Measurements from ENCODE around the gene HERPUD2.
A peak's percentile ranks its signal among the peaks of the same experiment; 100 is the strongest.
"Not testable (repeated sequence)": the region's sequence is repeated elsewhere in the genome, so short reads cannot be mapped to it uniquely, and the experiment has no call there.

The HERPUD2 gene

DNA sequence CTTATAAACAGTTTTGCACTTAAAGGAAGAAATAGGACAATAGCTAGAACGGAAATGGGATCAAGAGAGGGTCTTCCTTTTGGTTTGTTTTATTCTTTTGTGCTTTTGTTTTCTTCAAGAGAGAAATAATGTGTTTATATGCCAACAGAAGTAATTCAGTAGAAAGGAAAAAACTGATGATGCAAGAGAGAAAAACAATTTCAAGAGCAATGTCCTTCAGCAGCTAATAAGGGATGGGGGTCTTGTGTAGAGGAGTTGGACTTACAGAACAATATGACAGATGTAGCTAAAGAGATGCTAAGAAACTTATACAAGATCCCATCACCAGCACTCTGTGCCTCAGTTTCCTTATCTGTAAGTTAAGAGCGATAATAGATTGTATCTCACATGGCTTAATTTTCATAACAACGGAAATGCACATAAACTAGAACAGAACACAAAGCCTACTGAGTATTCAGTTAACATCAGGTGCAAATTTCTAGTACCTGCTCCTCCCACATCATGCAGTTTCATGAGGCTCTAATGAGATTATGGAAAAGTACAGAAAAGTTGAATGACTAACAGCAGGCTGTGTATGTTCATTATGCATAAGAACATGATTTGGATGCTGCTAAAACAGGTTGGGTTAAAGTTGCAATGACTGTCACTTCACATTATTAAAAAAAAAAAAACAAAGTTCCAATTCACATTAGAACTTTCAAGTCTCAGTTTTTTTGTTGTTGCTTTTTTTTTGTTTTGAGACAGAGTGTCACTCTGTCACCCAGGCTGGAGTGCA lies 17.2 kb downstream of the HERPUD2 start:
- DNase-seq (ENCODE audit: low read depth) = no peak

DNA sequence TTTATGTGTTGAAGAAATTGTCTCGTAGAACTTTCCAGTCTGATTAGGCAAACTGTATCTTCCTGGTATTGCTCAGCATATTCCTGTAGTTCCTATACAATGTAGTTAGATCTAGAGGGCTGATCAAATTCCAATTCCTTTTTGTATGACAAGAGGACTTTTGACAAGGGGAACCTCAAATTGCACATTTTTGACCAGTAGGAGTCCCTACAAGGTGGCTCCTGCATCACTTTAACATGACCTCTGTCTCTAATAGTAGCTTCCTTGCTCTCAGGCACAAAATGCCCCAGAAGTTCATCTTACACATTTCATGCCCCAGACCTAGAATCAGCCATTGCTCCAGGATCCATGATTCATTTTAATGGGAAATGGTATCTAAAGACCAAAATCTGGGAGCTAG lies 18.7 kb downstream of the HERPUD2 start:
- DNase-seq (ENCODE audit: low read depth) = no peak

DNA sequence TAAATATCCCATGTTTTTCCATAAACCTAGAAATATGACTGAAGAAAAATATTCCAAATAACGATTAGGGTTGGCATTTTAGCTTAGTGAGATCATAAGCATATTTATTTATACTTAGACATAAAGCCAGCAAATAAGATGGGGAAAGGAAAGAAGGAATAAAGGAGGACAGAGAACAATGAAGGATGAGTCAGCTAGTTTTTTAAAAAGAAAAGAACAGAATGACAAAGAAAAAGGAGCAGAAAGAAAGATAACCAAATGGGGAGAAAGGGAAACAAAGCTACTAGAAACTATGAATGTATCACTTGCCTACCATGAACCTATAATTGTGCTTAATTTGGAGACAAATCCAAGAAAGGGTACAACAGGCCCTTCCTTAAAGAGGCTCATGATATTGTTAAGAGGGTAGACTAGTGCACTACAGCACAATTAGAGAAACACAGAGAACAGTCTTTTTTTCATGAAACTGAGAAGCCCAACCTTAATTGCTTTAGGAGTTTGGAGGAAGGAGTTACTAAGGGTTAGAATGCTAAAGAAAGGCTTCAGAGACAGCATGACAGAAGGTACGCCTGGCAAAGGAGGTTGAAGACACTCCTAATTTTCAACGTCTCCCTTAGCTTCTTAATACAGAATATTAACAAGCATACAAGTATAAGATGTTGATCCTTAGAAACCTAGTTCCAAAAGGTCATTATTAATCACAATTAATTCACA lies 23.9 kb downstream of the HERPUD2 start:
- no peak for DNase-seq (ENCODE audit: low read depth)

DNA sequence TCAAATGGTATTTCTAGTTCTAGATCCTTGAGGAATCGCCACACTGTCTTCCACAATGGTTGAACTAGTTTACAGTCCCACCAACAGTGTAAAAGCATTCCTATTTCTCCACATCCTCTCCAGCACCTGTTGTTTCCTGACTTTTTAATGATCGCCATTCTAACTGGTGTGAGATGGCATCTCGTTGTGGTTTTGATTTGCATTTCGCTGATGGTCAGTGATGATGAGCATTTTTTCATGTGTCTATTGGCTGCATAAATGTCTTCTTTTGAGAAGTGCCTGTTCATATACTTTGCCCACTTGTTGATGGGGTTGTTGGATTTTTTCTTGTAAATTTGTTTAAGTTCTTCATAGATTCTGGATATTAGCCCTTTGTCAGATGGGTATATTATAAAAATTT lies 34.5 kb downstream of the HERPUD2 start:
- DNase-seq (ENCODE audit: low read depth) = not testable (repeated sequence)

DNA sequence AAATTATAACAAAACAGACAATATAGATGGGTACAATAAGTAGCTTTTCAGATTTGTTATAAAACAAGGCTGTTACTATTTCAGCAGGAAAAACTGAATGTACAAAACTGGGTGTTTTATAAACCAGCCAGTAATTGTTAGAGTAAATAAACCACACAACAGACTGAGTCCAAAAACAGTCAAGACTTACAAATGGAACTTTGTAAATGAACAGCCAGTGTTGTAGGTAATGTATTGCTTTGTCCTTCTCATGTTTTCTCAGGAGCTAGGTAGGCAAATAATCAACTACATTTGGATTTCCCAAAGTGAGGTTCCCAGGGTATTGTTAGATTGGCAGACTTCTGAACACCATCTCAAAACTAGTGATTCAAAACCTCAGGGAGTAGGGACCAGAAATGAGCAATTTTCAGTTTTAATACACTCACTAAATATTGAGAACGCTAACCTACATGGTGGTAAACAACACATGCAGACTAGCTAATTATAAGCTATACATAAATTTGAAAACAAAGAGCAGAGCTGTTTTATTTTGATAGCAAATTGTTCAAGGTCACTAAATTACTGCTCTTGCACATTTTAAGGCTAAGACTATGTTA lies 36.2 kb downstream of the HERPUD2 start:
- no peak for DNase-seq (ENCODE audit: low read depth)

DNA sequence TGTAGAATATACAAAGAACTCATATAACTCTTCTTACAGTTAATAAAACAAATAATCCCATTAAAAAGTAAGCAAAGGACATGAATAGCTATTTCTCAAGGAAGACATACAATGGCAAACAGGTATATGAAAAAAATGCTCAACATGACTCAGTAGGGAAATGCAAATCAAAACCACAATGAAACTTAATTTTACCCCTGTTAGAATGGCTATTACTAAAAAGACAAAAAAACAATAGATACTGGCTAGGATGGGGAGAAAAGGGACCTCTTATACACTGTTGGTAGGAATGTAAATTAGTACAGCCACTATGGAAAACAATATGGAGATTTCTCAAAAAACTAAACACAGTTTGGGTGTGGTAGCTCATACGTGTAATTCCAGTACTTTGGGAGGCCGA lies 37.8 kb downstream of the HERPUD2 start:
- no peak for DNase-seq (ENCODE audit: low read depth)

DNA sequence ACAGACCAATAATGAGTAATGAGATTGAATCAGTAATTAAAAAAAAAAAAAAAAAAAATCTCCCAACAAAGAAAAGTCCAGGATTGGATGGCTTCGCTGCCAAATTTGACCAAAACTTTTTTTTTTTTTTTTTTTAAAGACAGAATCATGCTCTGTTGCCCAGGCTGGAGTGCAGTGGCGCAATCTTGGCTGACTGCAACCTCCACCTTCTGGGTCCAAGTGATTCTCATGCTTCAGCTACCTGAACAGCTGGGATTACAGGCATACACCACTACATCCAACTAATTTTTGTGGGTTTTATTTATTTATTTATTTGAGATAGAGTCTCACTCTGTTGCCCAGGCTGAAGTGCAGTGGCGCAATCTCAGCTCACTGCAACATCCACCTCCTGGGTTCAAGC lies 40.4 kb downstream of the HERPUD2 start:
- DNase-seq (ENCODE audit: low read depth) = not testable (repeated sequence)

DNA sequence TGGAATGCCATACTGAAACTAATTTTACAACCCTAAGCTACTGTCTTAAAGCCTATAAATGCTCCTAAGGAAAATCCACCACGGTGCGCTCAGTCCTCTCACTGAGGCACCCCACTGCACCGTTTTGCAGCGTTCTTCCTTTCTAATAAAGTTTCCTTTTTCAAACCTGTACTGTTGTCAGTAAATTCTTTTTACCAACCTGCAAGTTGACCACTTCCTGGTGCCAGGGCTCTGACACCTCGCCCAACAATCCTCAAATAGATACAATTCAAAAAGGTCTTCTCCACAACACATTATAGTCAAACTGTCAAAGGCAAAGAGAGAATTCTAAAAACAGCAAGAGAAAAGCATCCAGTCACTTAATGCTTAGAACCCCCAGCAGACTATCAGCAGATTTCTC lies 42.8 kb downstream of the HERPUD2 start:
- DNase-seq (ENCODE audit: low read depth) = no peak

DNA sequence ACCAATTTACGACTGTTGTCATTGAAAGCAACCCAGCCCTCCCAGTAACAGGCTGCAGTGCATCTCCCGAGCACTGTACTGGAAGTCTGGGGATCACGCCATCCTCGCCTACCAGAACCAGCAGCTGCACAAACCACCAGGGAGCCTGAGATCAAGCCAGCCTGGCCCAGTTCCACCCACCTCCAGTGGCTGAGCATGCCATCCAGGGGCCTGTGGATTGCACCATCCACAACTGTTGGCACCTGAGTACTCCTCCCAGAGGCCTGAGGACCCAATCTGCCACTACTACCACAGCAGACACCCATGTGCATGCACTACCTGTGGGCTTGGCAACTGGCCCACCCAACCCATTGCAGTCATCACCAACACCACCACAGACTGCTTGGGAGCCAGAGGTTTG lies 44.2 kb downstream of the HERPUD2 start:
- DNase-seq (ENCODE audit: low read depth) = no peak

DNA sequence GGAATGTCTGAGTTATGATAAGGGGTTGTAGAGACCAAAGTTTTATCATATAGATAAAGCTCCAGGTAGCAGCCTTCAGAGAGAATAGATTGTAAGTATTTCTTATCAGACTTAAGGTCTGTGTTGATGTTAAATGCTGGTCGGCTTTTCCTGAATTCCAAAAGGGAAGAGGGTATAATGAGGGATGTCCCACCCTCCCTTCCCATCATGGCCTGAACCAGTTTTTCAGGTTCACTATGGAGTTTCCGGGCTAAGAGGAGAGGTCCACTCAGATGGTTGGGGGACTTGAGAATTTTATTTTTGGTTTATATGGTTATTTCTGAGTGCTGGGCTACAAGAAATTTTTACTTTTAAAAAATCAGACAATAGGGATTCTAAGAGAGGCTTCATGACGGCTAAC lies 45.2 kb downstream of the HERPUD2 start:
- DNase-seq (ENCODE audit: low read depth) = no peak

DNA sequence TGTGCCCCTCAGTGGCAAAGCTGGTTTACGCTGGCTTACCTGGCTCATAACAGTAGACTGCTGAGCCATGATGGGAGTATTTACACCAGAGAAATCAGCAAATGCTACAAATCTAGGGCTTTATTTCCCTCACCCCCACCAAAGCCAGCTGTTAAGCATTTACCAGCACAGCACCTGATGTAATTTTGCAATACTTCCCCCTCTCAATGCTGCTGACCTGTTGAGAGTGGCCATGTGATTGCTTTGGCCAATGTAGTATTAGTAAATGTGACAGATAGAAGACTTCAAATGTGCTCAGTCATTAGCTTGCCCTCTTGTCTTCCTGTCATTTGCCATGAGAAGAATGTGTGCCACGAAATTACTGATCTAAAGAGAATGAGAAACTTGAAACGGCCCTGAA lies 46.6 kb downstream of the HERPUD2 start:
- peak; percentile 8 for DNase-seq (ENCODE audit: low read depth)

DNA sequence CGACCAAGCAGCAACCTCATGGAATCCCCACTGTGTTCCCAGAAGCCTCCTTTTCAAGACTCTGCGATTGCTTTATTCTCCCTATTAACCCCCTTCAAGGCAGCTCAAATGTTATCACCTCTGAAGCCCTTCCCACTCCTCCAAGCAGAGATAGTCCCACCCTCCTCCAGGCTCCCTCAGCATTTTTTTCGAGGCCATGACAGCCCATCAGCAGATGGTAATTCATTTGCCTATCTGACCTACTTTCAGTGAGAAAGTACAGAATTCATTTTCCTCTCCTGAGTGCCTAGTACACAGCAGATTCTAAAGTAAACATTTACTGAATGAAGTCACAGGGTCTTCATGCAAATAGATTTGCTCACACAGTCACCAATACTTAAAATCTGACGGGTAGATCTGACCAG lies 47.8 kb downstream of the HERPUD2 start:
- peak; percentile 81 for DNase-seq (ENCODE audit: low read depth)

DNA sequence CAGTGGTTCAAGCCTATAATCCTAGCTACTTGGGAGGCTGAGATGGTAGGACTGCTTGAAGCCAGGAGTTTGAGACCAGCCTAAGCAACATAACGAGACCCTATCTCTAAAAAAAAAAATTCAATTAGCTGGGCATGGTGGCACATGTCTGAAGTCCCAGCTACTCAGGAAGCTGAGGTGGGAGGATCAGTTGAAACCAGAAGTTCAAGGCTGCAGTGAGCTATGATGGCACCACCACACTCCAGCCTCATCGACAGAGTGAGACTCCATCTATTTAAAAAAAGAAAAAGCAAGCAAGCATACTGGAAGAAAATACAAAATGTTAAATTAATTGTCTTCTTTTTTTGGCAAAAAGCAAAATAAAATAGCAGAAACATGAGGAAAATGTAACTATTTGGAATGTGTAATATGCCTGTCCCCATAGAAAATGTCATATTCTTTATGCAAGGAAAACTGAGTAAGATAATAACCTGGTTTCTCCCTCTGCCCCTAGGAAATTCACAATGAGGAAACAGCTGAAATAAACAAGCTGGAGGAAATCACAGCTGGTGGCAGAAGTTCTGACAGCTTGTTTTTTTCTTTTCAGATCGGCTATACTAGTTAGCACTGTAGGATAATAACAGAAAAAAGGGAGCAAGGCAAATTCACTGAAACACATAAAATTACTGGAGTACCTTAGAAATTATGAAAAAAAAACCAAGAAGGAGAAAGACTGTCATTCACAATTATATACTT lies 48.5 kb downstream of the HERPUD2 start:
- no peak for DNase-seq (ENCODE audit: low read depth)

DNA sequence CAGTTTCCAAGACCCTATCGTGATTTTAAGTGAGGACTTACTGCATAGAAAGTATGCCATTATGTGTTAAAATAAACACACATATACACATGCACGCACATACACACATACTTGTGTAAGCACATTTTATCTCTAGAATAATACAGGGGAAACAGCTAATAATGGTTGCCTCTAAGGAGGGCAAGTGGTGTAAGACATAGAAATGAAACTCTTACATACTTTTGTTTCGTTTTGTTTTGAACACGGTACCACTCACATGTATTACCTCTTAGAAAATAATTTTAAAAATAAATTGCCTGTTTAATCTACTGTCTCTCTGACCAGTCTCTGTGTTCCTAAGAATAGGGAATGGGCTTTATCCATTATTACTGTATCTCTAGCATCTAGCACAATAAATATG lies 49.2 kb downstream of the HERPUD2 start:
- DNase-seq (ENCODE audit: low read depth) = no peak

DNA sequence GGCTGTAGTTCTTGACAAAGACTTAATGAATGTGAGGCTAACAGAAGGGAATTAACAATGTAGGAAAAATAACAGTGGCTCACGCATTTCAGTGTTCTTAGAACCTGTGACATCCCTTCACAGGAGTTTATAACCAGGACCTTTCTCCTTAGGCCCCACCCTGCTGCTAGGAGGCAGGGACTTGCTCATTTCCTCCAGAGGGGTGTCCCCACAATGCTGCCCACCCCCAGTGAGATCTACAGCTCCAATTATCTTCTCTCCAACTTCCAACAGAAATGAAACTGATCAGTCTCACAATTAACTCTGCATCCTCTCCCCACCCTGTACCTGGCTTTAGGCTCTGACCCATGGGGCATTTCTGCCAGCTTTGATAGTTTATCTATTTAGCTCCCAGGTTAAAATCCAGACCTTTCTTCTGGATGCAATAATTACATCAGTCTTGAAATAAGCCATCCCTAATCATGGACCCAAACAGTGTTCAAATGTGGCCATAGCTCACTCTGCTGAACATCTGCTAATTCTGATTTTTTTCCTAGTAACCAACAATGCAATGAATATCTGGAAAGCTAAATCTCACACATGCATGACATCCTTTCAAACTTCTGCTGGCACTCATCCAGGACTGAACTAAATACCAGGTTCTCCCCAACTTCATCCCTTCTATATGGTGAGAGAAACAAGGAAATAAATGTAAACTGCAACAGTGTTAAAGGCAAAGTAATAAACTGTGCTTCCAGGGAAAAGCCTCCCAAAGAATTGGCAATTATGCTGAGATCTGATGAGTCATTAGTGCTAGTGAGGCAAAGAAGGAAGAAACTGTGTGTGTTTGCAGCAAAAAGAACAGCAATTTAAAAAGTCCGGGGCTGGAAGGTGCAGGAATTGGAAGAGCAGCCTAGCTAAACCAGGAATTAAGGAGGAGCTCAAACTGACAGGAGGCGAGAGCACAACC lies 64.6 kb downstream of the HERPUD2 start:
- DNase-seq (ENCODE audit: low read depth) = peak; percentile 53

DNA sequence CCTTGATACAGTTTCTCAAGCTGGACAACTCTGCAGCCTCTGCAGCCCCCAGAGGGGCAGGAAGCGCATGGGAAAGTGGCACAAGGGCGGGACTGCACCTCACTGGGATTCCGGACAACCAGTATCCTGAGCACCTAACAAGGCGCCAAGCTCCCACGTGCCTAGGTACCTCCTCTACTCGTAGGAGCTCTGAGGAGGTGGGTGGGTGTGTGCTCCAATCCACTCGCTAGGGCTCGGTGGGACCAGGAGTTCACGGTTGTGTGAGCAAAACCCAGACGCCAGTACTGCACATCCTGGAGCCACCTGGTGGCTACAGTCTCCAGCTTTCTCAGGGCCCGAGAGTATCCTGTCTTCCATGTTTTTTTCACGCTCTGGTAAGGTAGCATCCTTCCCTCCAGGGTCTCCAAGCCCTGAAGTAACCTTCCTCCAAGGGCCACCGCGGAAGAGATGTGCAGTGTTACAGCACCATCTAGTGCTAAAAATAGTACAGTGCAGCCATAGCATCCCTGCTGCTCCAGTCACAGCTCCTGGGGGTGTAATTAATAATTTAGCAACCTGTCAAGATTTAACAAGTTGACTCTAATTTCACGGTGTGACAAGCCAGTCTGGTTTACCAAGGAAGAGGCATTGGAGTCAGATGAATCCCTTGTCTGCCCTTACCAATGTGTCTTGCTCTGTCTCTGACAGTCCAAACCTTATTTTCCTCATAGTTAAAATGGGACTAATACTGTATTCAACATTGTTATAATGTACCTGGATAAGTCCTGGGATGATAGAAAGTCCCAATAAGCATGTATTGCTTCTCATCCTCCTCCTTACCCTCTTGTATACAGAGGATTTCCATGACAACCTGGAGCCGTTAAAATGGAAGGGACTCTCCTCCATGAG lies 70.4 kb downstream of the HERPUD2 start:
- DNase-seq (ENCODE audit: low read depth) = peak; percentile 30

DNA sequence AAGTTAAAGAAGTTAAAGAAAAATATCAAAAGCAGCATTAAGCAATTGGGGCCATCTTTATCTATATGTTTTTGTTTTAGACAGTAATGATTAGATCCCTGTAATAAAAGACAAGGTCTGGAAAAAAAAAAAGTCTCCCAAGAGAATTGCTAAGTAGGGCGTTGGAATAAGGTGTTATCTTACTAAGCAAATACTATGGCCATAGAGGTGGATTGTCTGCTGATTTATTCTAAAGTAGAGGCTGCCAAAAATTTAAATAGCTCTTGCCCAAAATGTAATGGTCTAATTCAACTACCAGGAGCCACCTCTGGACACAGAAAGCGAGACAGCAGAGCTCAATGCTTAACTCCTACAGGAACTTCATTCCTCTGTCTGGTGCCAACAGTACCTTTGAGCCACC lies 71.6 kb downstream of the HERPUD2 start:
- DNase-seq (ENCODE audit: low read depth) = no peak

DNA sequence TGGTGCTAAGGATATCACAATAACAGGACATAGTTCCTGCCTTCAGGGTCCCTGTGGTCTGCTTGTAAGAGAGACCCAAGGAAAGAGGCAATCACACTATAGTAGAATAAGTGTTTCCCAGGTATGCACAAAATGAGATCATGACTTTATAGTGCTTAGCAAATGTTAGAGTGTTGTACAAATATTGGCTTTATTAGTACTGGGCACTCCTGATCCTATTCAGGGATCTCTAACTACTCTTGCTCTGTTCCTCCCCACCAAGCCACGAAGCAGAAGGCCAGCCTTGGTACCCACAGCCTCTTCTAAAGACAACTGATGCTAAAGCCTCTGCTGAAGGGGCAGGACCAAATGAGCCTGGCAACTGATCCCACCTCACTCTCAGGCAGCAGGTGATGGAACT lies 75.1 kb downstream of the HERPUD2 start:
- no peak for DNase-seq (ENCODE audit: low read depth)

DNA sequence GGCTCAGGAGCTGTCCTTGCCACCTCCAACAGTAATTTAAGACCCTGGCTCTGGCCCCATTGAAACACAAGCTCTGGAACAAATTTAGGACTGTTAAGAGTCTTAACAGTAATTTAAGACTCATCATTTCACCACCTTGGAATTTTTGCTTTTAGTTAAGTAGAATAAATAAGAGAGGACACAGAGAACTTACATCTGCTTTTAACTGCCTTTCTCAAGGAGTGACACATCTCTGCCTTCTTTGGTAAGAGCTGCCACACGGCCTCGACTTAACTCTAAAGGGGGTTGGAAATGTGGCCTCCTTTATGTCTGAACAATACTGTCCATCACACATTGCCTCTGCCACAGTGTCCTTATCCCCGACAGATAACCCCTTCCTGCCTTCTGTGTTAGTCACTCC lies 77.9 kb downstream of the HERPUD2 start:
- peak; percentile 20 for DNase-seq (ENCODE audit: low read depth)

DNA sequence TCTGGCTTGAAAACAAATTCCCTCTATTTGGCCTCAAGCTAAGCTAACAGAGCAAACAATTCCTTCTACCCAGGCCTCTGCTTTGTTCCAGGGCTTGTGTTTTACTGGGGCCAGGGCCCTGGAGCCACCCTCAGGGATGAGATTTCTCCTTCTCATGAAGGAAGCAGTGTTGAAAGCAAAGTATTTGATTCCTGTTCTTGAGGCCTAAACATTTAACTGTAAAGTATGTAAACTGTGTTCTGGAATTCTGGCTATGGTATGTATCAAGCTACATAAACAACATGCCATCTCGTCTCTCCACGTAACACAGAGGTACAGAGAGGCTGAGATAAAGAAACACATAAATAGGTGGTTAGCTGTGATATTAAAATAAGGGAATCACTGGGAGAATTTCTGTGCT lies 81.8 kb downstream of the HERPUD2 start:
- DNase-seq (ENCODE audit: low read depth) = peak; percentile 17
